ENCODE data around the gene MEMO1. TPM values are rescaled to one million over a fixed set of nuclear protein-coding genes. Genes with fewer than 3 reads are reported as not detected.

Gene MEMO1
- total RNA-seq, 1 donor from 2014 or later: 48.8 TPM

- DNase-seq: no peak
- Mint-ChIP-seq H3K36me3 (ENCODE audit: unreplicated experiment) (no peaks in the 10 kb centered on the region), H3K9me3 (ENCODE audit: unreplicated experiment) (no peaks in the 10 kb centered on the region), H3K4me3 (ENCODE audit: unreplicated experiment) (no peak overlapping the region), H3K27ac (ENCODE audit: unreplicated experiment) (no peak overlapping the region), H3K27me3 (ENCODE audit: unreplicated experiment) (no peaks in the 10 kb centered on the region), H3K4me1 (ENCODE audit: low read depth, unreplicated experiment) (no peaks in the 10 kb centered on the region)
- TF ChIP-seq CTCF (IDR thresholded peaks at IDR 0.05; ENCODE audit: partially characterized antibody, unreplicated experiment): no peak
Observed at GRCh38 chr2:31950946-31951562, 59.8 kb downstream of the MEMO1 start.

DNA sequence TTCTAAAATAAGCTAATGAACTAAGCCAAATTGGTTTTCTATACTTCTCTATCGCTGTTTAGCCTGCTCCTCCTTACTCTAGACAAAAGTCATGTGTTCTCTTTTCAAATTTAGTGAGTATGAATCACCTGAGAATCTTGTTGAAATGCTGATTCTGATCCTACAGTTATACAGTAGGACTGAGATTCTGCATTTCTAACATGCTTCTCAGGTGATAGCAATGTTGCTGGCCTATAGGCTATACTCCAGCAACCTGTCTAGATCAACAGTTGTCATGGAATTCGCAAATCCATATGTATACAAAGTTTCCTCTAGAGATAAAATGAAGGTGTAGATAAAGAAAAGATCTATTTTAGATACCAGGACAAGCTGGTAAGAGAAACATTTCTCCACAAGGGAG, 62.9 kb downstream of the MEMO1 start:
- no peak for TF ChIP-seq CTCF (IDR thresholded peaks at IDR 0.05; ENCODE audit: partially characterized antibody, unreplicated experiment)
- no peaks in the 10 kb centered on the region for H3K36me3 Mint-ChIP-seq (ENCODE audit: unreplicated experiment)
- H3K9me3 Mint-ChIP-seq (ENCODE audit: unreplicated experiment): no peaks in the 10 kb centered on the region
- H3K4me3 Mint-ChIP-seq (ENCODE audit: unreplicated experiment): no peak overlapping the region
- H3K27me3 Mint-ChIP-seq (ENCODE audit: unreplicated experiment): no peaks in the 10 kb centered on the region
- DNase-seq: no peak
- no peak overlapping the region for H3K27ac Mint-ChIP-seq (ENCODE audit: unreplicated experiment)
- no peaks in the 10 kb centered on the region for H3K4me1 Mint-ChIP-seq (ENCODE audit: low read depth, unreplicated experiment)

- Mint-ChIP-seq H3K36me3 (ENCODE audit: unreplicated experiment) (no peaks in the 10 kb centered on the region), H3K9me3 (ENCODE audit: unreplicated experiment) (no peaks in the 10 kb centered on the region), H3K4me1 (ENCODE audit: low read depth, unreplicated experiment) (no peaks in the 10 kb centered on the region), H3K27me3 (ENCODE audit: unreplicated experiment) (no peaks in the 10 kb centered on the region), H3K4me3 (ENCODE audit: unreplicated experiment) (no peak overlapping the region), H3K27ac (ENCODE audit: unreplicated experiment) (no peak overlapping the region)
- DNase-seq: no peak
- TF ChIP-seq CTCF (IDR thresholded peaks at IDR 0.05; ENCODE audit: partially characterized antibody, unreplicated experiment): no peak
Observed at GRCh38 chr2:31946838-31947237, 64.0 kb downstream of the MEMO1 start.

DNA sequence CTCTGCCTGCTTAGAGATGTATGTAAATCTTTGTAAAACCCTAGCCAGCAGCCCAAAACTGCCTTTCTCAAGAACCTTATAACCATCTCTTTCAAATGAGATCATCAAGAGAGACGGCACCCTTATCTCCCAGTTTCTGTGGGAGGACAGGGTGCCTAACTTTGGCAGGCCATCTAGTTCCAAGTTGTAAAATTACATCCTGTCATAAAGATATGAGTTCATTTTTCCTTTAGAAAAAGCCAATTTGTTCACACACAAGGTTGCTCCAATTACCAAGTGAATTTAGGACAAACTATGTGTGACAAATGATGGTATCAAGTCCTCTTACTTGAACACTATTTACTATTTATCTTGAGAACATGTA, 65.3 kb downstream of the MEMO1 start:
- H3K36me3 Mint-ChIP-seq (ENCODE audit: unreplicated experiment): no peaks in the 10 kb centered on the region
- no peak for TF ChIP-seq CTCF (IDR thresholded peaks at IDR 0.05; ENCODE audit: partially characterized antibody, unreplicated experiment)
- H3K4me3 Mint-ChIP-seq (ENCODE audit: unreplicated experiment): no peak overlapping the region
- no peak for DNase-seq
- H3K27ac Mint-ChIP-seq (ENCODE audit: unreplicated experiment): no peak overlapping the region
- no peaks in the 10 kb centered on the region for H3K9me3 Mint-ChIP-seq (ENCODE audit: unreplicated experiment)
- no peaks in the 10 kb centered on the region for H3K4me1 Mint-ChIP-seq (ENCODE audit: low read depth, unreplicated experiment)
- H3K27me3 Mint-ChIP-seq (ENCODE audit: unreplicated experiment): no peaks in the 10 kb centered on the region

DNA sequence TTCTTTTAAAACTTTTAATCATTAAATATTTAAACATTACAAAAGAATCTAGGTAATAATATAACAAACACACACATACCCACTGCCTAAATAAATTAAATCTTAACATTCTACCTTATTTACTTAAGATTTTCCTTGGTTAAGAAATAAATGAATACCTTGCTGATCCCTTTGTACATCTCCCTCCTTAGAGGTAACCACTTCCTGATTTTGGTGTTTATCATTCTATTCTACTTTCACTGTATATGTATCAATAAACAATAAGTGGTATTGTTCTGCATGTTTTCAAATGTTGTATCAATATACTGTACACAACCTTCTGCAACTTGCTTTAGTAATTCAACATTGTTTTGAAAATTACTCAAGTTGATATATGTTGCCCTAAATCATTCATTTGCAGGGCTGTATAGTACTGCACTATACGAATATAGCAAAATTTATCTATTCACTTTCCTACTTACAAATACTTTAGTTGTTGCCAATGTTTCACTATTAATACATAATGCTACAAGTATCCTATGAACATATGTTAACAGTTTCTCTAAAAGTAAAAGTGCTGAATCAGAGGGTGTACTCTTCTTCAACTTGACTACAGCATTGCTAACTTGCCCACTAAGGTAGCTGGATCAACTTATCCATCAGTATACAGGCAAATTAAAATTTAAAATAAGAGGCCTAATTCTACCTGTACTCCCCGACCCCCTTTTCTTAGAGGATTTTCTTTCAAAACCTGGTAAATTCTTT, 65.8 kb downstream of the MEMO1 start:
- no peak for DNase-seq
- no peak for TF ChIP-seq CTCF (IDR thresholded peaks at IDR 0.05; ENCODE audit: partially characterized antibody, unreplicated experiment)
- no peak overlapping the region for H3K4me3 Mint-ChIP-seq (ENCODE audit: unreplicated experiment)
- H3K27ac Mint-ChIP-seq (ENCODE audit: unreplicated experiment): no peak overlapping the region
- H3K36me3 Mint-ChIP-seq (ENCODE audit: unreplicated experiment): no peaks in the 10 kb centered on the region
- no peaks in the 10 kb centered on the region for H3K9me3 Mint-ChIP-seq (ENCODE audit: unreplicated experiment)
- H3K4me1 Mint-ChIP-seq (ENCODE audit: low read depth, unreplicated experiment): no peaks in the 10 kb centered on the region
- no peaks in the 10 kb centered on the region for H3K27me3 Mint-ChIP-seq (ENCODE audit: unreplicated experiment)
